Astrocyte of the hippocampus (primary cell): ENCODE results near the gene DPP4.

ENCODE experiments used
- DNase-seq: peaks from one replicate; pipeline ENCODE4 v3.0.0; 2011; ENCODE audit warnings: low read depth, low spot score

The DPP4 gene

GRCh38 chr2:162085090-162085891, 11.3 kb upstream of the DPP4 start:
- peak; percentile 49 for DNase-seq

GRCh38 chr2:162084536-162084935, 10.5 kb upstream of the DPP4 start:
- no peak for DNase-seq

- DNase-seq = no peak
These were observed 8.7 kb upstream of the DPP4 start for GRCh38 chr2:162082681-162083080.

GRCh38 chr2:162082036-162082435, 8.0 kb upstream of the DPP4 start:
- DNase-seq = no peak

- no peak for DNase-seq
These were observed 5.5 kb upstream of the DPP4 start for GRCh38 chr2:162079514-162079913.

- no peak for DNase-seq
These were observed 1.7 kb upstream of the DPP4 start for GRCh38 chr2:162075689-162076132.

- no peak for DNase-seq
These were observed 1.1 kb upstream of the DPP4 start for GRCh38 chr2:162074928-162075688.

GRCh38 chr2:162074632-162074895, 549 bp upstream of the DPP4 start:
- DNase-seq = no peak

GRCh38 chr2:162072976-162073887, 783 bp downstream of the DPP4 start:
- DNase-seq = no peak

GRCh38 chr2:162072181-162072702, 1.8 kb downstream of the DPP4 start:
- peak; percentile 28 for DNase-seq

- DNase-seq = no peak
These were observed 3.0 kb downstream of the DPP4 start for GRCh38 chr2:162071001-162071400.

- DNase-seq = no peak
These were observed 3.6 kb downstream of the DPP4 start for GRCh38 chr2:162070228-162070936.

- DNase-seq = no peak
These were observed 4.6 kb downstream of the DPP4 start for GRCh38 chr2:162069267-162069903.

GRCh38 chr2:162067596-162067995, 6.4 kb downstream of the DPP4 start:
- DNase-seq = no peak

- no peak for DNase-seq
These were observed 8.2 kb downstream of the DPP4 start for GRCh38 chr2:162065767-162066166.

- DNase-seq = no peak
These were observed 10.1 kb downstream of the DPP4 start for GRCh38 chr2:162063899-162064298.

GRCh38 chr2:162063281-162063680, 10.7 kb downstream of the DPP4 start:
- no peak for DNase-seq

- no peak for DNase-seq
These were observed 11.5 kb downstream of the DPP4 start for GRCh38 chr2:162062559-162062958.

GRCh38 chr2:162061021-162061420, 13.0 kb downstream of the DPP4 start:
- no peak for DNase-seq

GRCh38 chr2:162060532-162060931, 13.5 kb downstream of the DPP4 start:
- DNase-seq = no peak
